OCI-LY7 (cell line): ENCODE data around the gene FANCC.

Experiments used
- EZH2phosphoT487 ChIP-seq: fragments of 200-600 bp; sonication (generic); IDR thresholded peaks from 2 replicates; pipeline ENCODE4 v1.6.1; 2018; ENCODE audit warnings: low read depth, borderline replicate concordance, mild to moderate bottlenecking, mixed run types, antibody characterized with exemption, low read length, moderate library complexity, mixed read lengths
- TF ChIP-seq, protein P1 (sequence below): fragments of 200-600 bp; sonication (generic); conservative IDR thresholded peaks from 2 replicates; pipeline ENCODE4 v1.5.1; 2014; ENCODE audit warnings: mild to moderate bottlenecking, antibody characterized with exemption, low read length, moderate library complexity, mixed read lengths

DNA sequence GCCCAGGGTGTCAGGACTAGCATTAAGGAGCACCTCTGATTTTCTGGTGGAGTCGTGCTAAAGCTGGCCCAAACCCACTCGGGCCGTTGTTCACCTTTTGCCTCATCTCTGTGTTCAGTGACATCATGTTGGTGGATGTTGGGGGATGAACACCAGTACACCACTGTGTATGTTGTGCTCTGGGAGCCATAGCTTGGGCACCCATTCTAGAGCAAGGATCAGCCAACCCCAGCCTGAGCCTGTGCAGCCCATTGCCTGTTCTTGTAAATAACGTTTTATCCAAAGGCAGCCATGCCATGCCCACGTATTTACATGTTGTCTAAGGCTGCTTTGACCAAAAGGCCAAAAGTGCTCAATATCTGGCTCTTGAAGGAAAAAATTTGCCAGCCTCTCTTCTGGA, 245.6 kb downstream of the FANCC start:
- TF ChIP-seq, protein P1, sequence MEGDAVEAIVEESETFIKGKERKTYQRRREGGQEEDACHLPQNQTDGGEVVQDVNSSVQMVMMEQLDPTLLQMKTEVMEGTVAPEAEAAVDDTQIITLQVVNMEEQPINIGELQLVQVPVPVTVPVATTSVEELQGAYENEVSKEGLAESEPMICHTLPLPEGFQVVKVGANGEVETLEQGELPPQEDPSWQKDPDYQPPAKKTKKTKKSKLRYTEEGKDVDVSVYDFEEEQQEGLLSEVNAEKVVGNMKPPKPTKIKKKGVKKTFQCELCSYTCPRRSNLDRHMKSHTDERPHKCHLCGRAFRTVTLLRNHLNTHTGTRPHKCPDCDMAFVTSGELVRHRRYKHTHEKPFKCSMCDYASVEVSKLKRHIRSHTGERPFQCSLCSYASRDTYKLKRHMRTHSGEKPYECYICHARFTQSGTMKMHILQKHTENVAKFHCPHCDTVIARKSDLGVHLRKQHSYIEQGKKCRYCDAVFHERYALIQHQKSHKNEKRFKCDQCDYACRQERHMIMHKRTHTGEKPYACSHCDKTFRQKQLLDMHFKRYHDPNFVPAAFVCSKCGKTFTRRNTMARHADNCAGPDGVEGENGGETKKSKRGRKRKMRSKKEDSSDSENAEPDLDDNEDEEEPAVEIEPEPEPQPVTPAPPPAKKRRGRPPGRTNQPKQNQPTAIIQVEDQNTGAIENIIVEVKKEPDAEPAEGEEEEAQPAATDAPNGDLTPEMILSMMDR, result no peak
- TF ChIP-seq EZH2phosphoT487, result no peak
